ENCODE measurements around the gene LCE1B.

LCE1B gene, protein sequence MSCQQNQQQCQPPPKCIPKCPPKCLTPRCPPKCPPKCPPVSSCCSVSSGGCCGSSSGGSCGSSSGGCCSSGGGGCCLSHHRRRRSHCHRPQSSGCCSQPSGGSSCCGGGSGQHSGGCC

DNA sequence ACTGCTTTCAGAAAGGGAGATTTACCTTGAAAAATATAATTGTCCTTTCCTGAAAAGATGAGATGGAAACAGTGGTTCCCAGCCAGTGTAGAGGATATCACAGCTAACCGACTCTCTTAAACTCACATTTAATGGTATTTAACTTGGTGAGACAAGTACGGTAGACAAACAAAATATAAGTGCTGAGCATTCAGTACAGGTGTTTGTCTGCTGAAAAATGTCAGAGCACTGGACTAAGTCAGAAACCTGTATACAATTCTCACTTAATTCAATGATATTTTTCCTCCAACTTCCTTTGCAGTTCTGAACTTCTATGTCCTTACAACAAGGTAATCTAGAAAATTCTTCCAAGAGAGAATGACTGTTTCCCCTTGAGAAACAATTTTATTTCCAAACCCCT, at the start of gene LCE1B:
Gene LCE1B (plus strand): TSS at position 301 of the 400 bp plus-strand sequence. CDS start 476 bp downstream, outside the sequence.
- Mint-ChIP-seq H3K9me3 (peaks cover 4% of the 10 kb centered on the region), H3K4me1 (ENCODE audit: low read depth) (no peaks in the 10 kb centered on the region), H3K36me3 (ENCODE audit: low read depth) (no peaks in the 10 kb centered on the region), H3K27me3 (ENCODE audit: low read depth) (no peaks in the 10 kb centered on the region), H3K4me3 (no peak within 1 kb of the TSS), H3K27ac (no peak within 1 kb of the TSS)

DNA sequence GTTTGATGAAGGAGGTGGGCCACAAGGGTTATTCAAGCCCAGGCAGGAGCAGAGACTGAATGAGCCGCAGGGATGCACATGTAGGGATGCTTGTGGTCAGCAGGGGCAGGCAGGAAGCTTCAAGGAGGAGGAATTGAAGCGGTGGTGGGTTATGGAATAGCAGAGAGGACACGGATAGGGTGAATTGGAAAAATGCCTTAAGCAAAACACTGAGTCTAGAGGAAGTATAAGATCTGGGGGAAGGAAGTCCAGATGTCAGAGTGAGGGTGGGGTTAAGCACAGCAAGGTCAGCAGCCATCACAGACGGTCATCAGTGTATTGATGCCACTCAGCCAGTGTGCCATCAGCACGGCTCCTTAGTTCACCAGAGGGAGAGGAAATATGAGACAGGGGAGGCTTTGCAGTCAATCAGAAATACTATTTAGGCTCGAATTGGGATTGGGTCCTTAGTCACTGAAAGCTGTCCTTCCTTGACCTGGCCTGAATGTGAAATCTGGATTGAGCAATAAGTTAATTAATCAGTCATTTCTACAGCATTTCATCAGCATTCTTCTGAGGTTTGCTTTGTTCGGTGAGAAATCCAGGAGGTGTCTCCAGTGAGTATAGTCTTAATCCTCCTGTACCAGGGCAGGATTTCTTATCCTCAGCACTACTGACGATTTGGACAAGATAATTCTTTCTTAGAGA, 42.8 kb upstream of the LCE1B start:
- H3K27me3 Mint-ChIP-seq (ENCODE audit: low read depth): peaks cover 13% of the 10 kb centered on the region
- H3K36me3 Mint-ChIP-seq (ENCODE audit: low read depth): no peaks in the 10 kb centered on the region
- no peaks in the 10 kb centered on the region for H3K9me3 Mint-ChIP-seq
- H3K4me3 Mint-ChIP-seq: no peak overlapping the region
- no peak overlapping the region for H3K27ac Mint-ChIP-seq
- H3K4me1 Mint-ChIP-seq (ENCODE audit: low read depth): no peaks in the 10 kb centered on the region

DNA sequence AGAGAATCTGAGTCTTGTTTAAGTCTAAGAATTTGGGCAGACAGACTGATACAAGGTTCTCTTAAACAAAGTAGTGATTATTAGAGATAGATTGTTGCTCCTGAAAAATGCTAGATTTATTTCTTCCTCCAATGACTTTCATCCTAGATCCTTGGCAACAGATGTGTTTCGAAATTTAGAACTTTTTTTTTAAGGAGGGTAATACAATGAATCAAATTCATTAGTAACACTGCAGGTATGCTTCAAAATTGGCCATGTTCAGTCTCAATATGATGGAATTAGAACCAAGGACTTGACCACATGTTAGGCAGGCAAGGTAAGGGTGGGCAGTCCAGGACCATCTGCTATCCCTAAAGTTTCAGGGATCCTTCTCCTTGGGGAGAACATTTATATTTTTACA, 41.4 kb upstream of the LCE1B start:
- H3K4me1 Mint-ChIP-seq (ENCODE audit: low read depth): no peaks in the 10 kb centered on the region

DNA sequence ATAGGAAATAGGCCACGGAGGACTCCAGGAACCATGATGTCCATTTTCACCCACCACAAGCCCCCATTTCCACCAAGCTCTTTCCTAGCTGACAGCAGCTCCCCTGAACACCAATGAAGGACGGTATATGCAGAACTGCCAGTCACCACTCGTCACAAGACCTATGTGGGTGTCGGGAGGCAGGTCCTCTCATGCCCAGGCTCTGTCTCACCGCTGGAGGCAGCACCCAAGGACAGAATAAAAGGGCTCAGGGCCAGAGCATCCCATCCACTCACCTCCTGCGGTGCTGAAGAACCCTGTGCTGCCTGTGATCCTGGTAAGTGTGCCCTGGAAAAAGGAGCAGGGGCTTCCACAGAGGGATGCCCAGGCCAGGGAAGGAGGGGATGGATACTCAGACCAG, 36.9 kb upstream of the LCE1B start, which contains the start of gene LCE1F:
Gene LCE1F (plus strand): TSS at position 266 of the 400 bp plus-strand sequence. CDS start 1,232 bp downstream, outside the sequence.
- peaks cover 7% of the 10 kb centered on the region for H3K27me3 Mint-ChIP-seq (ENCODE audit: low read depth)
- no peaks in the 10 kb centered on the region for H3K9me3 Mint-ChIP-seq
- H3K4me3 Mint-ChIP-seq: no peak within 1 kb of the TSS
- no peak within 1 kb of the TSS for H3K27ac Mint-ChIP-seq
- H3K4me1 Mint-ChIP-seq (ENCODE audit: low read depth): no peaks in the 10 kb centered on the region
- H3K36me3 Mint-ChIP-seq (ENCODE audit: low read depth): no peaks in the 10 kb centered on the region

More for the DNA sequence above, 41.4 kb upstream of the LCE1B start:
- Mint-ChIP-seq H3K36me3 (ENCODE audit: low read depth) (no peaks in the 10 kb centered on the region), H3K9me3 (no peaks in the 10 kb centered on the region), H3K27ac (no peak overlapping the region), H3K4me3 (no peak overlapping the region), H3K27me3 (ENCODE audit: low read depth) (peaks cover 13% of the 10 kb centered on the region)

DNA sequence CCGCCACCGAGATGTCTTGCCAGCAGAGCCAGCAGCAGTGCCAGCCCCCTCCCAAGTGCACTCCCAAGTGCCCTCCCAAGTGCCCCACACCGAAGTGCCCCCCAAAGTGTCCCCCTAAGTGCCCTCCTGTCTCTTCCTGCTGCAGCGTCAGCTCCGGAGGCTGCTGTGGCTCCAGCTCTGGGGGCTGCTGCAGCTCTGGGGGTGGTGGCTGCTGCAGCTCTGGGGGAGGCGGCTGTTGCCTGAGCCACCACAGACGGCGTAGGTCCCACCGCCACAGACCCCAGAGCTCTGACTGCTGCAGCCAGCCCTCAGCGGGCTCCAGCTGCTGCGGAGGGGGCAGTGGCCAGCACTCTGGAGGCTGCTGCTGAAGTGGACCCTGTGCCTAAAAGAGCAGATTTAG, 35.4 kb upstream of the LCE1B start:
- Mint-ChIP-seq H3K36me3 (ENCODE audit: low read depth) (no peaks in the 10 kb centered on the region), H3K27ac (no peak overlapping the region), H3K4me3 (no peak overlapping the region), H3K4me1 (ENCODE audit: low read depth) (no peaks in the 10 kb centered on the region), H3K27me3 (ENCODE audit: low read depth) (peaks cover 4% of the 10 kb centered on the region), H3K9me3 (no peaks in the 10 kb centered on the region)

DNA sequence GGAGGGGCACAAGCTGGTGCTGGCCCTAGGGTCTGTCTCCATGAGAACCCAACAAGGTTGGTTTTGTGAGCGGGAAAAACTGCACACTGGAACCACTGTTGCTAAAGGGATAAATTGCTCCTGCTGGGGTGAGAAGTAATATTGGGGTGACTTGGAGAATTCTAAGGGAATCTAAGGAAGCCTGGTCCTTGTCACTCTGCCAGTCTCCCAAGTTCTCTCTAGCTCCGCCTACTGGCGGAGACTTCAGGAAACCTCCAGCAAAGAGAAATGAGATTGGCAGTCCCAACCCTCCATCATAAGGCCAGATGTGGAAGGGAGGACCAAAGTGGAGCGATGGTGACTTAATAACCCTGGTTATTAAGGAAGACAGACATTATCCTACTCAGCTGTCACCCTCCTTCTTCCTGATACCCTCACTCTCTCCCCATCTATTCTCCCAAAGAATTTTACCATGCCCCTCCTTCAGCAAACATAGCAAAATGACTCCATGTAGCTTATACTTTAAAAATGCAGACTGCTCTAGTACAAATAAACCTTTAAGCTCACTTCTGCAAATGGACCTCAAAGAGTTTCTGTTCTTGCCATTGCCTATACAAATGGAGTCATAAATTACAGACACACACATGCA, 34.1 kb upstream of the LCE1B start:
- no peaks in the 10 kb centered on the region for H3K9me3 Mint-ChIP-seq
- no peaks in the 10 kb centered on the region for H3K4me1 Mint-ChIP-seq (ENCODE audit: low read depth)
- no peak overlapping the region for H3K4me3 Mint-ChIP-seq
- H3K27me3 Mint-ChIP-seq (ENCODE audit: low read depth): peaks cover 4% of the 10 kb centered on the region
- H3K27ac Mint-ChIP-seq: no peak overlapping the region
- no peaks in the 10 kb centered on the region for H3K36me3 Mint-ChIP-seq (ENCODE audit: low read depth)

DNA sequence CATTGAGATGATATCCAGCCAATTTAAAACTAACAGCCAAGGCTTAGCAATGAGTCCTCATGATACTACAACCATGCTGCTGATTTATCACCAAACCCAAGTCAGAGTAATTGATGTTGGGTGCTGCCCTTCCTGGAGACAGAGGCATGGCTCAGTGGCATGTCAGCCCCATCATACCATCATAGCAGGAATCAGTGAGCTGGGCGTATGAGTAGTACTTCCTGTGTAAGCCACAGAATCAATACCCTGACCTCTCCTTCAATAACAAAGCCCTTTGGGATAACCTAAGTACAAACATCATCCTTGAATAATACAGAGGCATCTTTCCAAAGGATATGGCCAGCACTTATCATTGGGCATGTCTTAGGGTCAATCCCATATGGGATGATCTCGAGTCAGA, 28.7 kb upstream of the LCE1B start:
- Mint-ChIP-seq H3K4me1 (ENCODE audit: low read depth) (no peaks in the 10 kb centered on the region), H3K27ac (no peak overlapping the region), H3K36me3 (ENCODE audit: low read depth) (no peaks in the 10 kb centered on the region), H3K4me3 (no peak overlapping the region), H3K27me3 (ENCODE audit: low read depth) (peaks cover 15% of the 10 kb centered on the region), H3K9me3 (no peaks in the 10 kb centered on the region)

DNA sequence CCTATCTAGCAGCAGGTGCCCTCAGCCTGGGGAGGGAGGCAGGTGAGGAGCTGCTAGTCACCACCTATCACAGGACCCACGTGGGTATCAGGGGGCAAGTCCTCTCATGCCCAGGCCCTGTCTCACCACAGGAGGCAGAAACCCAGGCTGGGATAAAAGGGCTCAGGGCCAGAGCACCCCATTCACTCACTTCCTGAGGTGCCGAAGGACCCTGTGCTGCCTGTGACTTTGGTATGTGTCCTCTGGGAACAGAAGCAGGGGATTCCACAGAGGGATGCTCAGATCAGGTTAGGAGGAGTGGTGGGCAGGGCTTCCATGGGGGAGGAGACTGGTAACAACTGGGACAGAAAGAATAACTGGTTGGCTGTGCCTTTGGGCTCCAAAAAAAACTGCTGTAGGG, 25.7 kb upstream of the LCE1B start, which contains the start of gene LCE1E:
Gene LCE1E (plus strand): TSS at position 181 of the 400 bp plus-strand sequence. CDS start 1,043 bp downstream, outside the sequence.
- H3K9me3 Mint-ChIP-seq: no peaks in the 10 kb centered on the region
- peaks cover 10% of the 10 kb centered on the region for H3K27me3 Mint-ChIP-seq (ENCODE audit: low read depth)
- no peaks in the 10 kb centered on the region for H3K36me3 Mint-ChIP-seq (ENCODE audit: low read depth)

DNA sequence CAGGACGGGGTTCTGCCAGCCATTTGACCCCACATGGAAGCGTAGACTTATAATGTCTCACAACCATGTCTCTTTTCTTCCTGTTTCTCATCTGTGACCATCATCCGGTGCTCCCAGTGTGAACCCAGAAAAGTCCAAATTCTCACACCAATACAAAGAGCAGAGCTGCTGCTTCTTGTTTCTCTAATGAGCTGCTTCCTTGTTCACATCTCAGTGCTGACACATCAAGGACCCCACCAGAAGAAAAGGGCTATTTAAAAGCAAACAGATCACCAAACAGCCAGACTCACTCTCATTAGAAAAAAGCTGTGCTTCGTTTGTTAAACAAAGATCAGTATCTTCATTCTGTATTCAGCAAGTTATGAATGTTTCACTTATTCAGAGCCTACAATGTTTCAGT, 16.1 kb upstream of the LCE1B start:
- H3K27me3 Mint-ChIP-seq (ENCODE audit: low read depth): peaks cover 7% of the 10 kb centered on the region
- H3K4me3 Mint-ChIP-seq: no peak overlapping the region
- no peaks in the 10 kb centered on the region for H3K4me1 Mint-ChIP-seq (ENCODE audit: low read depth)
- no peaks in the 10 kb centered on the region for H3K36me3 Mint-ChIP-seq (ENCODE audit: low read depth)
- no peak overlapping the region for H3K27ac Mint-ChIP-seq
- H3K9me3 Mint-ChIP-seq: no peaks in the 10 kb centered on the region

More for the DNA sequence above, 25.7 kb upstream of the LCE1B start, which contains the start of gene LCE1E:
- Mint-ChIP-seq H3K4me3 (no peak within 1 kb of the TSS), H3K27ac (no peak within 1 kb of the TSS), H3K4me1 (ENCODE audit: low read depth) (no peaks in the 10 kb centered on the region)

DNA sequence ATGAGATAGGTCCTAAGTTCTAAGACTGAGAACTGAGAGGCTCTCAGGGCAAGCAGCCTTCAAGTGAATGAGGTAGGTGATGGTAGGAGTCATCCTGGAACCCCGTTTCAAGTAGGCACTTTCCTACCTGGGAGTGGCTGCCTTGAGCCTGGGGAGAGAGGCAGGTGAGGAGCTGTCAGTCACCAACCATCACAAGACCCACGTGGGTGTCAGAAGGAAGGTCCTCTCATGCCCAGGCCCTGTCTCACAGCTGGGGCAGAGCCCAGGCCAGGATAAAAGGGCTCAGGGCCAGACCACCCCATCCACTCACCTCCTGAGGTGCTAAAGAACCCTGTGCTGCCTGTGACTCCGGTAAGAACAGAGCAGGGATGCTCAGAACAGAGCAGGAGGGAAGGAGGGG, 15.3 kb upstream of the LCE1B start, which contains the start of gene LCE1D:
Gene LCE1D (plus strand): TSS at position 301 of the 400 bp plus-strand sequence. CDS start 1,074 bp downstream, outside the sequence.
- H3K36me3 Mint-ChIP-seq (ENCODE audit: low read depth): no peaks in the 10 kb centered on the region
- H3K27ac Mint-ChIP-seq: no peak within 1 kb of the TSS
- peaks cover 9% of the 10 kb centered on the region for H3K27me3 Mint-ChIP-seq (ENCODE audit: low read depth)
- no peaks in the 10 kb centered on the region for H3K9me3 Mint-ChIP-seq
- H3K4me3 Mint-ChIP-seq: no peak within 1 kb of the TSS
- H3K4me1 Mint-ChIP-seq (ENCODE audit: low read depth): no peaks in the 10 kb centered on the region

DNA sequence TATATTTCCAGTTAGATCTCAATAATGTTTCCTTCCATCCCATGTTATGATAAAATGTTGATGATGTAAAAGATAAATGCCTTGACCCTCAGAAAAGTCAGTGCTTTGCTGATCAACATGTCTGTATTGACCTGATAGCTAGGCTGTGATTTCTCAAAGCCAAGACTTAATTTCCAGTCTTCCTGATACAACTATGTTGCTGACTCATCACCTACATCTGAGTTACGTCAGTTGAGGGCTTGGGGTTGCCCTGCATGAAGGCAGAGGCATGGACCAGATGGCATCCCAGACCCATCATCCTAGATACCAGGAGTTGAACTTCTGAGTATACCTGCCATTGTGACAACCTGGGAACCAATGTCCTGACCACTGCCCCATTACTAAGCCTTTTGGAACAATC, 10.4 kb upstream of the LCE1B start:
- no peak overlapping the region for H3K4me3 Mint-ChIP-seq
- no peaks in the 10 kb centered on the region for H3K4me1 Mint-ChIP-seq (ENCODE audit: low read depth)
- H3K9me3 Mint-ChIP-seq: no peaks in the 10 kb centered on the region
- no peak overlapping the region for H3K27ac Mint-ChIP-seq
- peaks cover 11% of the 10 kb centered on the region for H3K27me3 Mint-ChIP-seq (ENCODE audit: low read depth)
- no peaks in the 10 kb centered on the region for H3K36me3 Mint-ChIP-seq (ENCODE audit: low read depth)

DNA sequence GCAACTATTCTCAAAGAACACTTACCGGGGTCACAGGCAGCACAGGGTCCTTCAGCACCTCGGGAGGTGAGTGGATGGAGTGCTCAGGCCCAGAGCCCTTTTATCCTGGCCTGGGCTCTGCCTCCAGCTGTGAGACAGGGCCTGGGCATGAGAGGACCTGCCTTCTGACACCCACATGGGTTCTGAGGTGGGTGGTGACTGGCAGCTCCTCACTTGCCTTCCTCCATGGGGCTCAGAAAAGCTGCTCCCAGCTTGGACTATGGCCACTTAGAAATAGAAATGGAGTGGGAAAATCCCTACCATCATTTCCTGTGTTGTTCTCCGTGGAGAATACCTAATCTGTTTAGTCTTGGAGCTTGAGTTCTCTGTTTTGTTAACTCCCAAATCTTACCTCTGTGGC, 5.2 kb upstream of the LCE1B start, which contains the start of gene LCE1C:
Gene LCE1C (minus strand): TSS at position 76 of the 400 bp plus-strand sequence. CDS start 1,173 bp downstream, outside the sequence.
- no peaks in the 10 kb centered on the region for H3K4me1 Mint-ChIP-seq (ENCODE audit: low read depth)

DNA sequence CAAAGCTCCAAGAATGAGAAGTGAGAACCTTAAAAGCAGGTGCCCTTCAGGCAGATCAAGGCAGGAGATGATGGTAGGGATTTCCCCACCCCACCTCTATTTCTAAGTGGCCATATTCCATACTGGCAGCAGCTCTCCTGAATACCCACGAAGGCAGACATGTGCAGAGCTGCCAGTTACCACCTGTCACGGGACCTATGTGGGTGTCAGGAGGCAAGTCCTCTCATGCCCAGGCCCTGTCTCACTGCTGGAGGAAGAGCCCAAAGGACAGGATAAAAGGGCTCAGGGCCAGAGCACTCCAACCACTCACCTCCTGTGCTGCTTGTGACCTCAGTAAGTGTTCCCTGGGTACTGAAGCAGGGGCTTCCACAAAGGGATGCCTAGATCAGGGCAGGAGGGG, 721 bp upstream of the LCE1B start:
- H3K4me3 Mint-ChIP-seq: no peak overlapping the region
- H3K36me3 Mint-ChIP-seq (ENCODE audit: low read depth): no peaks in the 10 kb centered on the region
- peaks cover 4% of the 10 kb centered on the region for H3K9me3 Mint-ChIP-seq
- no peaks in the 10 kb centered on the region for H3K27me3 Mint-ChIP-seq (ENCODE audit: low read depth)
- no peak overlapping the region for H3K27ac Mint-ChIP-seq
- H3K4me1 Mint-ChIP-seq (ENCODE audit: low read depth): no peaks in the 10 kb centered on the region

More for the DNA sequence above, 5.2 kb upstream of the LCE1B start, which contains the start of gene LCE1C:
- Mint-ChIP-seq H3K27me3 (ENCODE audit: low read depth) (no peaks in the 10 kb centered on the region), H3K4me3 (no peak within 1 kb of the TSS), H3K36me3 (ENCODE audit: low read depth) (no peaks in the 10 kb centered on the region), H3K27ac (no peak within 1 kb of the TSS), H3K9me3 (no peaks in the 10 kb centered on the region)

DNA sequence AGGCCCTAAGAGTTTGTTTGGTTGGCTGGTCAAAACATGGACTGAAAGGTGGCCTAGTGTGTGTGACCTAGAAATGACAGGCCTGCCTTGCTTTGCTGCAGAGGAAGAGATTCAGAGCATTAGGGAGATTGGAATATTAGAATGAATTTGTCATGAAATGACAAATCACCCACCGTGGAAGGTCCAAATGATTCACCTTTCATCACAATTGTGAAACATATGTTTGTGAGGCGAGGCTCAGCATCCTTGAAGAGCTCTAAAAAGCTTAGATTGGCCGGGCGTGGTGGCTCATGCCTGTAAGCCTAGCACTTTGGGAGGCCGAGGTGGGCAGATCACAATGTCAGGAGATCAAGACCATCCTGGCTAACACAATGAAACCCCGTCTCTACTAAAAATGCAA, 5.5 kb downstream of the LCE1B start:
- H3K27me3 Mint-ChIP-seq (ENCODE audit: low read depth): no peaks in the 10 kb centered on the region
- peaks cover 4% of the 10 kb centered on the region for H3K9me3 Mint-ChIP-seq
- no peak overlapping the region for H3K4me3 Mint-ChIP-seq
- no peak overlapping the region for H3K27ac Mint-ChIP-seq
- H3K36me3 Mint-ChIP-seq (ENCODE audit: low read depth): no peaks in the 10 kb centered on the region
- H3K4me1 Mint-ChIP-seq (ENCODE audit: low read depth): no peaks in the 10 kb centered on the region

DNA sequence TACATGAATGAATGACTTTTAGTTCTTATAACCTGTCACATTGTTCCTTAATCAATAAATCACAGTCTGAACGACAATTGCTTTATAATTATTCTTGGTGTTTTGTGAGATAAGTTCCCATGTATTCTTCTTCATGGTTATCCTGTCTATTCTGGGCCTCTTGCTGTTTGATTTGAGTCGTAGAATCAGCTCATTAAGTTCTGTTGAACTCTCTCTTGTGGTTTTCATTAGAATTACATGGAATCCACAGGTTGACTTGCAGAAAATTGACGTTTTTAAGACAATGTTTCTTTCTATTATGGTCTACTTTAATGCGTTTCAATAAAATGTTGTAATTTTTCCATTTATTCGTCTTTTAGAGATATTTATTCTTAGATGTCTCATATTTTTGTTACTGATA, 11.5 kb downstream of the LCE1B start:
- peaks cover 9% of the 10 kb centered on the region for H3K27me3 Mint-ChIP-seq (ENCODE audit: low read depth)
- H3K36me3 Mint-ChIP-seq (ENCODE audit: low read depth): no peaks in the 10 kb centered on the region
- no peak overlapping the region for H3K27ac Mint-ChIP-seq
- no peak overlapping the region for H3K4me3 Mint-ChIP-seq
- H3K4me1 Mint-ChIP-seq (ENCODE audit: low read depth): no peaks in the 10 kb centered on the region
- no peaks in the 10 kb centered on the region for H3K9me3 Mint-ChIP-seq

All from T-helper 1 cell treated with Interleukin-12 subunit alpha and Interleukin-12 subunit beta and Interleukin-4 antibody, amounts not matched to agents 30 μg/mL and 1 μg/mL, for 36 hours (primary cell).